MM.1S (cell line): ENCODE results near the gene CBARP.

Experiments
- DNase-seq: peaks from one replicate; pipeline ENCODE4 v3.0.0-alpha.2; 2015
- H2AFZ ChIP-seq: fragments of 300-600 bp; sonication (generic); 2 replicates; pipeline ENCODE4 v1.6.0; 2016; ENCODE audit warnings: antibody characterized with exemption, low read length
- H3F3A ChIP-seq: fragments of 300-600 bp; sonication (generic); 2 replicates; pipeline ENCODE4 v1.6.1; 2016; ENCODE audit warnings: mild to moderate bottlenecking, antibody characterized with exemption, low read length, moderate library complexity, mixed read lengths; ENCODE audit not compliant: insufficient read depth
- H3K27ac ChIP-seq: fragments of 300-600 bp; sonication (generic); 2 replicates; pipeline ENCODE4 v1.5.1; 2016; ENCODE audit warnings: mild to moderate bottlenecking, low read length
- H3K27me3 ChIP-seq: fragments of 300-600 bp; sonication (generic); replicated peaks from 2 replicates; pipeline ENCODE4 v1.6.0; 2016; ENCODE audit warnings: low read length; ENCODE audit not compliant: insufficient read depth
- H3K36me3 ChIP-seq: fragments of 300-600 bp; sonication (generic); replicated peaks from 2 replicates; pipeline ENCODE4 v1.6.1; 2016; ENCODE audit warnings: mild to moderate bottlenecking, low read length, mixed read lengths; ENCODE audit not compliant: insufficient read depth
- H3K4me1 ChIP-seq: fragments of 300-600 bp; sonication (generic); 2 replicates; pipeline ENCODE4 v1.6.1; 2016; ENCODE audit warnings: low read length, mixed read lengths
- H3K4me2 ChIP-seq: fragments of 300-600 bp; sonication (generic); 2 replicates; pipeline ENCODE4 v1.6.0; 2016; ENCODE audit warnings: low read depth, low read length
- H3K4me3 ChIP-seq: fragments of 300-600 bp; sonication (generic); 2 replicates; pipeline ENCODE4 v1.5.1; 2016; ENCODE audit warnings: low read length, mixed read lengths
- H3K79me2 ChIP-seq: fragments of 300-600 bp; sonication (generic); 2 replicates; pipeline ENCODE4 v1.6.1; 2016; ENCODE audit warnings: mixed run types, low read length, mixed read lengths
- H3K9ac ChIP-seq: fragments of 300-600 bp; sonication (generic); 2 replicates; pipeline ENCODE4 v1.6.1; 2016; ENCODE audit warnings: low read length, mixed read lengths
- H3K9me2 ChIP-seq: fragments of 300-600 bp; sonication (generic); replicated peaks from 2 replicates; pipeline ENCODE4 v1.6.1; 2016; ENCODE audit warnings: mild to moderate bottlenecking, low read length, mixed read lengths; ENCODE audit not compliant: insufficient read depth
- H3K9me3 ChIP-seq: fragments of 300-600 bp; sonication (generic); replicated peaks from 2 replicates; pipeline ENCODE4 v1.6.1; 2016; ENCODE audit warnings: mild to moderate bottlenecking, low read length, mixed read lengths; ENCODE audit not compliant: insufficient read depth
- H4K20me1 ChIP-seq: fragments of 300-600 bp; sonication (generic); 2 replicates; pipeline ENCODE4 v1.6.1; 2016; ENCODE audit warnings: mild to moderate bottlenecking, low read length, moderate library complexity, mixed read lengths; ENCODE audit not compliant: insufficient read depth
- CTCF ChIP-seq: fragments of 300-600 bp; sonication (generic); IDR thresholded peaks from 2 replicates; pipeline ENCODE4 v1.5.1; 2016; ENCODE audit warnings: antibody characterized with exemption, low read length, mixed read lengths
- EZH2 ChIP-seq: fragments of 300-600 bp; sonication (generic); optimal IDR thresholded peaks from 2 replicates; pipeline ENCODE3; 2017; ENCODE audit warnings: low read depth, mild to moderate bottlenecking, antibody characterized with exemption, low read length, mixed read lengths
- EZH2phosphoT487 ChIP-seq: fragments of 300-600 bp; sonication (generic); IDR thresholded peaks from 2 replicates; pipeline ENCODE4 v1.6.1; 2018; ENCODE audit warnings: antibody characterized with exemption, low read length

The CBARP gene

GRCh38 chr19:1260749-1261537 is 23.1 kb upstream of the CBARP start:
- Histone ChIP-seq H3K36me3 (no peaks in the 10 kb centered on the region), H3K79me2 (peaks cover 24% of the 10 kb centered on the region), H3K4me1 (peaks cover 25% of the 10 kb centered on the region), H3K4me3 (peak overlapping the region; percentile 93), H3K9me3 (no peaks in the 10 kb centered on the region), H3K27ac (peak overlapping the region; percentile 82), H3K9ac (peak overlapping the region; percentile 95), H4K20me1 (no peaks in the 10 kb centered on the region), H3F3A (peaks cover 23% of the 10 kb centered on the region), H3K27me3 (no peaks in the 10 kb centered on the region), H2AFZ (peak overlapping the region; percentile 55), H3K4me2 (peak overlapping the region; percentile 98), H3K9me2 (no peaks in the 10 kb centered on the region)
- DNase-seq, result peak; percentile 99
- TF ChIP-seq EZH2 (no peak), CTCF (no peak), EZH2phosphoT487 (no peak)

- Histone ChIP-seq H3F3A (peaks cover 23% of the 10 kb centered on the region), H3K4me2 (peak overlapping the region; percentile 98), H2AFZ (peak overlapping the region; percentile 24), H3K9ac (peak overlapping the region; percentile 81), H3K27ac (peak overlapping the region; percentile 82), H3K79me2 (peaks cover 24% of the 10 kb centered on the region), H3K36me3 (peaks cover 8% of the 10 kb centered on the region; the same call in 1 of the 2 replicates), H3K4me1 (peaks cover 23% of the 10 kb centered on the region), H4K20me1 (no peaks in the 10 kb centered on the region), H3K9me3 (no peaks in the 10 kb centered on the region), H3K9me2 (no peaks in the 10 kb centered on the region), H3K4me3 (peak overlapping the region; percentile 75), H3K27me3 (no peaks in the 10 kb centered on the region)
- DNase-seq, result no peak
- no peak for TF ChIP-seq EZH2
- no peak for TF ChIP-seq EZH2phosphoT487
- TF ChIP-seq CTCF, result no peak
Observed at GRCh38 chr19:1259876-1260748, 22.3 kb upstream of the CBARP start.

GRCh38 chr19:1259206-1259875 is 21.5 kb upstream of the CBARP start:
- Histone ChIP-seq H3K4me1 (peaks cover 23% of the 10 kb centered on the region), H4K20me1 (no peaks in the 10 kb centered on the region), H3K4me2 (peak overlapping the region; percentile 98), H3K27ac (peak overlapping the region; percentile 82), H3K79me2 (peaks cover 24% of the 10 kb centered on the region), H3K9me3 (no peaks in the 10 kb centered on the region), H3K9me2 (no peaks in the 10 kb centered on the region), H2AFZ (peak overlapping the region; percentile 24), H3K27me3 (no peaks in the 10 kb centered on the region), H3K9ac (peak overlapping the region; percentile 81), H3F3A (peaks cover 23% of the 10 kb centered on the region), H3K4me3 (peak overlapping the region; percentile 75), H3K36me3 (peaks cover 12% of the 10 kb centered on the region; the same call in 1 of the 2 replicates)
- peak; percentile 78 for DNase-seq
- TF ChIP-seq EZH2 (no peak), EZH2phosphoT487 (no peak), CTCF (no peak)
